Measurements from ENCODE around the gene CAPRIN2. TPM values are rescaled to one million over a fixed set of nuclear protein-coding genes. Genes with fewer than 3 reads are reported as not detected.

Gene CAPRIN2
- total RNA-seq, 1 donor = 7.8 TPM

DNA sequence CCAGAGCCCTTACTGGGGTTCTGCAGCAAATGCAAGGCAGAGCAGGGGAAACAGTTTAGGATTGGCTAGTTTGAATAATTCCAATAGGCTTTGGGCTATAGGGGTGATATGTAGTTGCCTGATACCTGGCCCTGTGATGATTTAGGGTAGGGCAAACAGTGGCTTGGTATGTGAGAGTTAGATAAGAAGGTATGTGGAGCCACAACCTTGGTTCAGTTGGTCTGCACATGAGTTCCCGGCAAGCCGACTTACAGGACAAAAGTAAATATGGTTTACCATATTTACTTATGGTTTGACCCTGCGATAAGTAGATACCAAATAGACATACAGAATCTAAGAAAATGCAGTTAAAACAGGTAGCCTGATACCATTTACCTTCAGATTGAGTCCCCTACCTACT lies 8.3 kb upstream of the CAPRIN2 start:
- DNase-seq (ENCODE audit: low read depth in 2 of 3, low spot score in 2 of 3) = no peak

DNA sequence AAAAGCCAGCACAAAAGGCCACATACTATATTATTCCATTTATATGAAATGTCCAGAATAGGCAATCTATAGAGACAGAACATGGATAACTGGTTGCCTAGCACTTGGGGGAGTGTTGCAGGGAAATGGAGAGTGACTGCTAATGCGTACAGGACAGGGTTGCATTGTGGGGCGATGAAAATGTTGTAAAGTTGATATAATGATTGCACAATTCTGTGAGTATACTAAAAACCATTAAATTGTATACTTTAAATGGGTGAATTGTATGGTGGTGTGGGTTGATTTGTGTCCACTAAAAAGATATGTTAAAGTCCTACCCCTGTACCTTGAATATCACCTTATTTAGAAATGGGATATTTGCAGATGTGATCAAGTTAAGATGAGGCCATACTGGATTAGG lies 7.0 kb upstream of the CAPRIN2 start:
- no peak for DNase-seq (ENCODE audit: low read depth in 2 of 3, low spot score in 2 of 3)

DNA sequence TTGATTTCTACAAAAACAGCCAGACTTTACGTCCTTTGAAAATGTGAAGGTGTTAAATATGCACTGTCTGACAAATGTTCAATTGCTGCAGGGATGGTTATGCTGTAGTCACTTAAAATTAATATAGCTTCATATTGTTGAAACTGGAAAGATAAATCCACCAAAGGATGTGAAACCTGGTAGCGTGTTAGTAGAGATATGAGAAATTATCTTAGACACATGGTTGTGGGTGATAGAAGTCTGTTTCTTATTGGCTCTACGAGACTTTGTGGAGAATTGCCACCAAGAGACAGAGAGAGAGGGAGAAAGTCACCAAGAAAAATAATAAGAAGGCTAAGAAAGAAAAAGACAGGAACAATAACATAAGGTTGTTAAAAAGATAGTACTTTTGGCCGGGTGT lies 2.6 kb upstream of the CAPRIN2 start:
- peak in 2 of 3 donors; percentile 23 to 35 for DNase-seq (ENCODE audit: low read depth in 2 of 3, low spot score in 2 of 3)

DNA sequence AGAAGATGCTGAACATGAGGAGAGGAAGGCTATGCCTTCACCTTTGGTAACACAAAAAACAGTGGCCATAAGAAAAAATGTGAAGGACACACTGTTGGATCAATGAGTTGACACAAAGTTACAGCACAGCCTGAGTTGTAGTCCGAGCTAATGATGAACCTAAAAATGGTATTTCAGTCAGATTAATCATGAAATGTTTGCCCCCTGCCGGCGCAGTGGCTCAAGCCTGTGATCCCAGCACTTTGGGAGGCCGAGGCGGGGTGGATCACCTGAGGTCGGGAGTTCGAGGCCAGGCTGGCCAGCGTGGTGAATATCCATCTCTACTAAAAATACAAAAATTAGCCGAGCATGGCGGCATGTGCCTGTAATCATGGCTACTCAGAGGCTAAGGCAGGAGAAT lies 1.3 kb upstream of the CAPRIN2 start:
- no peak for DNase-seq (ENCODE audit: low read depth in 2 of 3, low spot score in 2 of 3)

DNA sequence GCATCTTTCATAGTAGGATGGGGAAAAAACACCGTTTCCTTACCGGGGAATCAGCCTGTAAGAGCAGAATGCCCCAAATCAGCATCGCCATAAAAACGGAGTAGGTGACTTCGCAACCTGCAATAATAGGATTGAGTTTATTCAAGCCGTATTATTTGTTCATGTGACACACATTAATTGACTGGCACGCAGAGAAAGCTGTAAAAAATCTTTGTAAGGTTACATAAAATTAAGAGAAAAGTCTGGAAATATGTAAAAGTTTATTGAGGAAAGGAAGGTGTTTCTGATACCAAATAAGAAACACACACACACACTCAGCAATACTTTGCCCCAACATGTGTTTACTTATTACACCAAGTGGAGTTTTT lies 628 bp upstream of the CAPRIN2 start:
- DNase-seq (ENCODE audit: low read depth in 2 of 3, low spot score in 2 of 3) = no peak

- peak in 2 of 3 donors; percentile 9 to 45 for DNase-seq (ENCODE audit: low read depth in 2 of 3, low spot score in 2 of 3)
Measured at GRCh38 chr12:30754383-30754749, 385 bp downstream of the CAPRIN2 start.

GRCh38 chr12:30753751-30754382 lies 884 bp downstream of the CAPRIN2 start:
- DNase-seq (ENCODE audit: low read depth in 2 of 3, low spot score in 2 of 3) = no peak

DNA sequence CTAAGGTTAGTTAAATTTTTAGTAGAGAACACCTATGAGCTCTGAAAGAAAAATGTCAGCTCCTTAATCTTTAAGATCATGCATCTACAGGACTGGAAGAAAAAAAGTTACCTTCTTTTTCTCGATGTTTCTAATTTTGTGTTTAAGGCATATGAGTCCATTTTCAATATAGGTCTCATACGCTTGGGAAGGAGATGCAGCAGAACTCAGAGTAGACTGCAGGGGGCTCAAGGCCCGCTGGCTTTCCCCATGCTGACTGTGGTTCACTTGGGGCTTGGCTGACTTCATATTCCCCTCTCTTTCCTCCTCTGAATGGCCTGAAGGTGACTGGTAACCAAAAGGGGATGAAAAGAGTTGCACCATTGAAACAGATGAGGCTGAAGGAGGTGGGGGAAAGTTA lies 1.5 kb downstream of the CAPRIN2 start:
- DNase-seq (ENCODE audit: low read depth in 2 of 3, low spot score in 2 of 3) = peak in 2 of 3 donors; percentile 39 to 57

GRCh38 chr12:30752255-30752654 lies 2.5 kb downstream of the CAPRIN2 start:
- DNase-seq (ENCODE audit: low read depth in 2 of 3, low spot score in 2 of 3) = no peak

DNA sequence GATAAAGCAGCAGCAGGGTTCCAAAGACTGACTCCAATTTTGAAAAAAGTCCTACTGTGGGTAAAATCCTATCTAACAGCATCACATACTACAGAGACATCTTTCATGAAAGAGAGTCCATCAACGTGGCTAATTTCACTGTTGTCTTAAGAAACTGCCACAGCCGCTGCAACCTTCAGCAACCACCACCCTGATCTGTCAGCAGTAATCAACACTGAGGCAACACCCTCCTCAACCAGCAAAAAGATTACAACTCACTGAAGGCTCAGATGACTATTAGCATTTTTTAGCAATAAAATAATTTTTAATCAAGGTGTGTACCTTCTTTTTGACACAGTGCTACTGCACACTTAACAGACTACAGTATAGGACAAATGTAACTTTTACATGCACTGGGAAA lies 6.6 kb downstream of the CAPRIN2 start:
- DNase-seq (ENCODE audit: low read depth in 2 of 3, low spot score in 2 of 3) = no peak

GRCh38 chr12:30746190-30746589 lies 8.6 kb downstream of the CAPRIN2 start:
- no peak for DNase-seq (ENCODE audit: low read depth in 2 of 3, low spot score in 2 of 3)

DNA sequence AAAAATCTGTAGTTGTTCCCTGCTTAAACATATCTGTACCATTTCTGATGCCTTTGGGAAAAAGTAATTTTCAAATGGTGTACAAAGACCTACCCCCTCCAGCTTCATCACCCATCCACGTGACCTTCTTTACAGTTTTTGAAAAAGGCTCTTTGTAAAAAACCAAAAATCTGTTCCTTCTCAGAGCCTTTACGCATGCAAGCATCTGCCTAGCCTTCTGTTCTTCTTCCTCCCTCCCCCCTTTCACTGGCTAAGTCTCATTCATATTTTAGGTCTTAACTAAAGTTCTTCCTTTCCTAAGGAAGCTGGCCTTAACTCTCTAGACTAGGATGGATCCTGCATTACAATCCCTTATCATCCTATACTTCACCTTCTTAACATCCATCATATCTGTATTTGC lies 10.4 kb downstream of the CAPRIN2 start:
- DNase-seq (ENCODE audit: low read depth in 2 of 3, low spot score in 2 of 3) = no peak

DNA sequence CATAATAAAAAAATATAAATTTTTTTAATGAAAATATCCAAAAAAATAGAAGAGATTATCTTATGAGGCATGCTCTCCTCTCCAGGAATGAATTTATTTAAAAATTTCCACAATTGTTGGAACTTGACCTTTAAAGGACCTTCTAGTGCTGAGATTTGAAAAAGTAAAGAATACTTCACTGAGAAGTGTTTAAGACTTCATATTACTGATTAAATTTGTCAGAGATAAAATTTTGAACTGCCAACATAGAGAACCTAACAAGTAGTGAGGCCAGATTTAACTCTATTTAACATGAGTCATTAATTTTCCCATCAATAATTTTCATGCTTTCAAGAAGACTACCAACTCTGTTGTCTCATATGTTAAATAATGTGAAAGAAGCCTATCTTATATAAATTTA lies 14.5 kb downstream of the CAPRIN2 start:
- DNase-seq (ENCODE audit: low read depth in 2 of 3, low spot score in 2 of 3) = no peak

DNA sequence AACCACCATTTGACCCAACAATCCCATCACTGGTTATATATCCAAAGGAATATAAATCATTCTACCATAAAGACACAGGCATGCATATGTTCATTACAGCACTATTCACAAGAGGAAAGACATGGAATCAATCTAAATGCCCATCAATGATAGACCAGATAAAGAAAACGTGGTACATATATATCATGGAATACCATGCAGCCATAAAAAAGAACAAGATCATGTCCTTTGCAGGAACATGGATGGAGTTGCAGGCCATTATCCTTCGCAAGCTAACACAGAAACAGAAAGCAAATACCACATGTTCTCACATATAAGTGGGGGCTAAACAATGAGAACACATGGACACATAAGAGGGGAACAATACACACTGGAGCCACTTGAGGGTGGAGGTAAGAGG lies 15.7 kb downstream of the CAPRIN2 start:
- no peak for DNase-seq (ENCODE audit: low read depth in 2 of 3, low spot score in 2 of 3)

DNA sequence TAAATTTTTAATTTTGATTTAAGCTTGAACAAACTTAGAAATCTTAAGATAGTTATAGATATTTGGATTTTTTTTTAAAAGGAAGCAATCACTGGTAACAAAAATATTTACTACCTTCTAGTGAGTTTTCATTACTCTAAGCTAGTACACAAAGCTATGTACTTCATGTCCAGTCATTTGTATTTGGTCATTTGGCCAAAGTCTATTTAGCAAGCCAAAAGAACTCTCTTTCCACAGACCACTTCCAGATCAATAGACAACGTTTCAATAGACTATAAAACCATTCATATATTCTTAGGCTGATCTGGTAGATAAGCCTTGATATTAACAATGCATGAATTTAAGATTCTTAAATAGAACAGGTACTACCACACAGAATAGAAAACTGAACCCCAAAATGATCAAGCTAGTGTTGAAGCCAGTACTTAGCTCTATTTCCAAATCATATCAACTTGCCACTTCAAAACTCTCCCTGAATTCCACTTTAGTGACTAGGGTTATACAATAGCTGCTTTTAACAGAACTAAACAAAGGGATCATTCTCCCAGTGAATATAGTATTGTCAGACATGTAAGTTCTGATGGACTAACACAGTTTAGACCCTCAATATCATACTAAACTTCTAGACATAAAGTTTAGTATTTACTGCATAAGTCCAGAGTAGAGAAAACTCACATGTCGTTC lies 21.7 kb downstream of the CAPRIN2 start:
- no peak for DNase-seq (ENCODE audit: low read depth in 2 of 3, low spot score in 2 of 3)

- DNase-seq (ENCODE audit: low read depth in 2 of 3, low spot score in 2 of 3) = no peak
Measured at GRCh38 chr12:30730011-30730410, 24.7 kb downstream of the CAPRIN2 start.

DNA sequence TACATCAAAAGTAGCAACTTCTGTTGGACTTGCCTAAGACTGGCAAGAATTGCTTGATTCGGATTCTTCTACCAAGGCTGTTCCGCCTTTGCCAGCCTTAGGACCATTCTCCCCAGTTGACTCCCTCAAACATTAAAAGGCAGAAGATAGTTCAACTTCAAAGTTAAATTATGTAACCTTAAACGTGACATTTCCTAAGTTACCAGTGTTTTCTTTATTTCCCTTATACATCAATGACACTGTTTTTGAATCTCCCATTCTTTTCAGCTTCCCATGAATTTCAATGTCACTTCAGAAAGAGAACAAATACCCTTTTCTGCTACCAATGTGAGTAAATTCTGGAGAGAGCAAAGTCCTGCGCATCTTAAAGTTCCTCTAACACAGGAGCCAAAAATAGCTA lies 25.2 kb downstream of the CAPRIN2 start:
- no peak for DNase-seq (ENCODE audit: low read depth in 2 of 3, low spot score in 2 of 3)

DNA sequence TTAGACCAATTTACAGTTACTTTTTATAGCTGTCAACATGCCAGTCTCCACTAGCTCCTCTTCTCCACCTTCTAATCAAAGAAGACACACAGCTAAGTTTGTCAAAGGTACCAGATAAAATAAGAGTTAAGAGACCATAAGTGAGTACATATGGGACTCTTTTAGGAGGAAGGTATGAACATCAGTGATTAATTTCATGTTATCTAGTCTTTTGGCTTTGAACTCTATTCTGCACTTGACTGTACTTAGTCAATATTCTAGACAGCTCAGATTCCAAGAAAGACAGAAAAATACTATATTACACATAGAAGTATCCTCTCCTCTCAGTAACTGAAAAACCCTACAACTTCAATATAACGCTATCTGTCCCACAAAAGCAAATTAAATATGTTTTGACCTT lies 28.1 kb downstream of the CAPRIN2 start:
- DNase-seq (ENCODE audit: low read depth in 2 of 3, low spot score in 2 of 3) = no peak

- DNase-seq (ENCODE audit: low read depth in 2 of 3, low spot score in 2 of 3) = no peak
Measured at GRCh38 chr12:30725739-30726138, 29.0 kb downstream of the CAPRIN2 start.

GRCh38 chr12:30719060-30719459 lies 35.7 kb downstream of the CAPRIN2 start:
- DNase-seq (ENCODE audit: low read depth in 2 of 3, low spot score in 2 of 3) = no peak

- DNase-seq (ENCODE audit: low read depth in 2 of 3, low spot score in 2 of 3) = no peak
Measured at GRCh38 chr12:30707613-30708342, 47.0 kb downstream of the CAPRIN2 start.

DNA sequence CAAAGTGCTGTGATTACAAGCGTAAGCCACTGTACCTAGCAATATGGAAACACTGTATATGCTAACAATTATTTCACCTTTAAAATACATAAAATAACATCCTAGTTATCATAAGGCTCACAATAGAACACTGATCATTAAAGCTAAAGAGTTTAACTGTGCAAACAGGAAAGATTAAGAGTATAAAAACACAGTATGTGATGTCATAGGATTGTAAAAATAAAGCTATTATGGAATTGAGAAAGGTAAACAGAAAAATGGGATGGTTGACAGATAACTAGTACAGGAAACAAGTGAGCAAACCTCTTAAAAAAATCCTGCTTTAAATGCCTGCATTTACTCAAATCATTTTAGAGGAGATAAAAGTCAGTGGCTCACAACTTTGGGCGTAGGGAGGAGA lies 48.3 kb downstream of the CAPRIN2 start:
- no peak for DNase-seq (ENCODE audit: low read depth in 2 of 3, low spot score in 2 of 3)

Data from hematopoietic multipotent progenitor cell (in vitro differentiated cells).